ENCODE results near the gene TMEM9.

Gene TMEM9

GRCh38 chr1:201144701-201145100, 9.6 kb downstream of the TMEM9 start:
- no peak for DNase-seq

- no peak for DNase-seq
These were observed 10.3 kb downstream of the TMEM9 start for GRCh38 chr1:201143726-201144635.

GRCh38 chr1:201142849-201143725, 11.2 kb downstream of the TMEM9 start:
- no peak for DNase-seq

- no peak for DNase-seq
These were observed 12.0 kb downstream of the TMEM9 start for GRCh38 chr1:201142011-201142848.

GRCh38 chr1:201141418-201141817, 12.9 kb downstream of the TMEM9 start:
- DNase-seq: no peak

- DNase-seq: no peak
These were observed 13.4 kb downstream of the TMEM9 start for GRCh38 chr1:201140941-201141260.

- DNase-seq: no peak
These were observed 13.9 kb downstream of the TMEM9 start for GRCh38 chr1:201140235-201140940.

GRCh38 chr1:201139756-201140155, 14.5 kb downstream of the TMEM9 start:
- DNase-seq: no peak

GRCh38 chr1:201139306-201139705, 15.0 kb downstream of the TMEM9 start:
- no peak for DNase-seq

- no peak for DNase-seq
These were observed 15.9 kb downstream of the TMEM9 start for GRCh38 chr1:201138311-201138840.

GRCh38 chr1:201137579-201138310, 16.5 kb downstream of the TMEM9 start:
- DNase-seq: no peak

- no peak for DNase-seq
These were observed 17.3 kb downstream of the TMEM9 start for GRCh38 chr1:201137024-201137392.

GRCh38 chr1:201136355-201137023, 17.8 kb downstream of the TMEM9 start:
- no peak for DNase-seq

GRCh38 chr1:201134405-201134804, 19.9 kb downstream of the TMEM9 start:
- no peak for DNase-seq

- no peak for DNase-seq
These were observed 22.9 kb downstream of the TMEM9 start for GRCh38 chr1:201131398-201131797.

- no peak for DNase-seq
These were observed 25.3 kb downstream of the TMEM9 start for GRCh38 chr1:201128962-201129361.

- no peak for DNase-seq
These were observed 25.8 kb downstream of the TMEM9 start for GRCh38 chr1:201128476-201128875.

GRCh38 chr1:201127755-201128455, 26.4 kb downstream of the TMEM9 start:
- DNase-seq: no peak

- DNase-seq: no peak
These were observed 27.2 kb downstream of the TMEM9 start, which contains the start of gene ASCL5 for GRCh38 chr1:201126832-201127754. Gene ASCL5, minus strand, starts transcription at chr1:201127184. Its CDS starts 11,812 bp downstream, at chr1:201115372.
